Neuronal stem cell (in vitro differentiated cells): ENCODE data around the gene HSD11B2.

Experiments
- DNase-seq: peaks from one replicate; pipeline ENCODE4 v3.0.0-alpha.2; 2013; ENCODE audit warnings: low spot score
- H2AFZ ChIP-seq: one replicate; pipeline ENCODE4 v1.6.1; 2013; ENCODE audit warnings: mild to moderate bottlenecking, low read length, inconsistent platforms
- H2AK5ac ChIP-seq: 2 replicates; pipeline ENCODE4 v1.6.1; 2013; ENCODE audit warnings: low read depth, mild to moderate bottlenecking, inconsistent platforms, low read length, moderate library complexity, mixed read lengths
- H2BK120ac ChIP-seq: 2 replicates; pipeline ENCODE4 v1.6.1; 2013; ENCODE audit warnings: low read depth, mild to moderate bottlenecking, inconsistent platforms, low read length, moderate library complexity, mixed read lengths
- H2BK12ac ChIP-seq: one replicate; pipeline ENCODE4 v1.6.1; 2013; ENCODE audit warnings: low read length, inconsistent platforms
- H2BK15ac ChIP-seq: 2 replicates; pipeline ENCODE4 v1.6.1; 2013; ENCODE audit warnings: mild to moderate bottlenecking, low read length, inconsistent platforms, mixed read lengths
- H2BK5ac ChIP-seq: one replicate; pipeline ENCODE4 v1.6.1; 2013; ENCODE audit warnings: inconsistent platforms, mild to moderate bottlenecking, low read length, moderate library complexity
- H3K14ac ChIP-seq: one replicate; pipeline ENCODE4 v1.6.1; 2013; ENCODE audit warnings: low read length, inconsistent platforms
- H3K18ac ChIP-seq: 2 replicates; pipeline ENCODE4 v1.6.1; 2013; ENCODE audit warnings: low read length, inconsistent platforms
- H3K23ac ChIP-seq: 2 replicates; pipeline ENCODE4 v1.6.1; 2013; ENCODE audit warnings: low read depth, mild to moderate bottlenecking, mixed read lengths, low read length, inconsistent platforms; ENCODE audit not compliant: poor library complexity
- H3K27ac ChIP-seq: replicated peaks from 3 replicates; pipeline ENCODE4 v1.5.1; 2013; ENCODE audit warnings: low read length, inconsistent platforms
- H3K27me3 ChIP-seq, 3 experiments: 2 replicates each; pipeline ENCODE4 v1.6.1; 2013; ENCODE audit warnings: low read length in 3 of 3, mild to moderate bottlenecking in 2 of 3, inconsistent platforms in 1 of 3, low read depth in 1 of 3, mixed read lengths in 1 of 3, moderate library complexity in 1 of 3; ENCODE audit not compliant: control insufficient read depth in 3 of 3, insufficient read depth in 3 of 3
- H3K36me3 ChIP-seq, 2 donors: replicated peaks in 1 of 2; 2 replicates each; pipeline ENCODE4 v1.6.1; 2013; ENCODE audit warnings: low read length in 2 of 2; ENCODE audit not compliant: control insufficient read depth in 2 of 2, insufficient read depth in 2 of 2
- H3K4ac ChIP-seq: 2 replicates; pipeline ENCODE4 v1.6.1; 2013; ENCODE audit warnings: inconsistent platforms, mild to moderate bottlenecking, low read length, moderate library complexity
- H3K4me1 ChIP-seq, 2 donors: 1 replicate in 1 of 2; 2 replicates in 1 of 2; pipeline ENCODE4 v1.6.1; 2013; ENCODE audit warnings: low read length in 2 of 2, low read depth in 1 of 2; ENCODE audit not compliant: control insufficient read depth in 2 of 2, insufficient read depth in 1 of 2
- H3K4me2 ChIP-seq: one replicate; pipeline ENCODE4 v1.6.1; 2013; ENCODE audit warnings: mild to moderate bottlenecking, low read length, inconsistent platforms; ENCODE audit not compliant: insufficient read depth, poor library complexity, severe bottlenecking
- H3K4me3 ChIP-seq, 2 donors: 2 replicates each; pipeline ENCODE4 v1.5.1; 2013; ENCODE audit warnings: low read length in 2 of 2, mild to moderate bottlenecking in 2 of 2, inconsistent platforms in 1 of 2, moderate library complexity in 1 of 2
- H3K79me1 ChIP-seq: one replicate; pipeline ENCODE4 v1.6.1; 2013; ENCODE audit warnings: low read depth, mild to moderate bottlenecking, inconsistent platforms, low read length, moderate library complexity
- H3K9ac ChIP-seq: one replicate; pipeline ENCODE4 v1.6.1; 2013; ENCODE audit warnings: mild to moderate bottlenecking, low read depth, low read length, inconsistent platforms; ENCODE audit not compliant: poor library complexity
- H3K9me3 ChIP-seq, 2 donors: replicated peaks in 1 of 2; 2 replicates each; pipeline versions ENCODE3 to v1.6.1; 2013; ENCODE audit warnings: low read length in 2 of 2, mild to moderate bottlenecking in 2 of 2, inconsistent platforms in 1 of 2, low read depth in 1 of 2, mixed read lengths in 1 of 2, moderate library complexity in 1 of 2; ENCODE audit not compliant: control insufficient read depth in 2 of 2, insufficient read depth in 1 of 2
- H4K8ac ChIP-seq: one replicate; pipeline ENCODE4 v1.6.1; 2013; ENCODE audit warnings: low read depth, mild to moderate bottlenecking, inconsistent platforms, low read length, moderate library complexity
- H4K91ac ChIP-seq: one replicate; pipeline ENCODE4 v1.6.1; 2013; ENCODE audit warnings: low read length, low read depth, mild to moderate bottlenecking, inconsistent platforms; ENCODE audit not compliant: poor library complexity
- WGBS, 2 donors: extraction: QIAGEN DNeasy Blood & Tissue Kit; methylation state at CpG; one replicate each; pipeline ENCODE4 v1.1.7; 2013; ENCODE audit warnings: missing lambda C conversion rate in 2 of 2, mixed read lengths in 1 of 2; ENCODE audit not compliant: insufficient read length in 2 of 2, insufficient replicate concordance in 1 of 2; ENCODE audit errors: extremely low coverage in 2 of 2; 5-methylcytosine and 5-hydroxymethylcytosine counted together

HSD11B2 gene

DNA sequence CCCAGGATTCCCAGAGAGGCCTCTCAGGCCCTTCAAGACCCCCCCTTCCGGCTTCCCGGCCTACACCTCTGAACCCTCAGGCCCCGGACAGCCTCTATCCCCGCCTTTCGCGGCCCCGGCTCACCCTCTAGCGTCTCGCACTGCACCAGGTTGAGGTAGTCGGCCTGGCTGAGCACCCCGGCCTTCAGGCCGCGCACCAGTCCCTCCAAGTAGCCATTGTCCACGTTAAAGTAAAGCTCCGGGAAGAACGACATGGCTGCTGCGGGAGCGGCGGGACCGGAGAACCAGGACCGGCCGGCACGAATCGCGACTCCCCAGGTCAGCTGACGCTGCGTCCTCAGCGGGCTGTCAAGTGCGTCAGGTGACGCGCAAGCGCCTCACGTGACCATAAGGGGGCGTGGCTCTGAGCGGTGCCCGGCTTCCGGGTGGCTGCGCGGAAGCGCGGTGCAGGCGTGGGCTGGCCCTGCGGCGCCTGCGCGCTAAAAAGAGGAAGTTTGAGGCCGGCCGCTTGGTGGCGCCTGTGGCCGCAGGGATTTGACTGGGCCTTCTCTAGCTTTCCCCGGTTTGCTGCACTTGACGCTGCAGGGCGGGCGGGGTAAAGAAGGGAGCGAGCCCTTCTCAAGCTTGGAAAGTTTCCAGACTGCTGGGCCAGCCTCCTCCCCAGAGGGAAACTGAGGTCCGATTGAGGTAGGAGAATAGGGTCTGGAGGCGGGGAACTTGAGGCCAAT, 50.1 kb downstream of the HSD11B2 start, which contains the start of gene ATP6V0D1:
TSS of gene ATP6V0D1 (minus strand) at position 325 of the 728 bp plus-strand sequence. CDS start at position 254, 71 bp downstream.
- Histone ChIP-seq H3K9ac (peak within 1 kb of the TSS; percentile 85), H2AFZ (peak within 1 kb of the TSS; percentile 92), H3K4me3 (peak within 1 kb of the TSS; percentile 67 to 98), H3K27me3 (no peaks in the 10 kb centered on the region), H4K91ac (no peak within 1 kb of the TSS), H3K18ac (peak within 1 kb of the TSS; percentile 35), H3K4me1 (peaks cover 3 to 14% of the 10 kb centered on the region in 2 donors), H4K8ac (peak within 1 kb of the TSS; percentile 52), H2AK5ac (no peak within 1 kb of the TSS), H3K27ac (no peak within 1 kb of the TSS), H2BK120ac (no peak within 1 kb of the TSS), H3K4me2 (peak within 1 kb of the TSS; percentile 68), H2BK12ac (no peak within 1 kb of the TSS), H2BK5ac (peak within 1 kb of the TSS; percentile 76), H3K23ac (peak within 1 kb of the TSS; percentile 8), H3K4ac (no peak within 1 kb of the TSS), H3K9me3 (no peaks in the 10 kb centered on the region), H3K14ac (no peak within 1 kb of the TSS), H2BK15ac (no peak within 1 kb of the TSS), H3K36me3 (peaks cover 0 to 16% of the 10 kb centered on the region in 2 donors), H3K79me1 (no peaks in the 10 kb centered on the region)
- WGBS, 2 donors: no CpG with 5 or more reads among the region's 57 CpGs
- peak; percentile 98 for DNase-seq

DNA sequence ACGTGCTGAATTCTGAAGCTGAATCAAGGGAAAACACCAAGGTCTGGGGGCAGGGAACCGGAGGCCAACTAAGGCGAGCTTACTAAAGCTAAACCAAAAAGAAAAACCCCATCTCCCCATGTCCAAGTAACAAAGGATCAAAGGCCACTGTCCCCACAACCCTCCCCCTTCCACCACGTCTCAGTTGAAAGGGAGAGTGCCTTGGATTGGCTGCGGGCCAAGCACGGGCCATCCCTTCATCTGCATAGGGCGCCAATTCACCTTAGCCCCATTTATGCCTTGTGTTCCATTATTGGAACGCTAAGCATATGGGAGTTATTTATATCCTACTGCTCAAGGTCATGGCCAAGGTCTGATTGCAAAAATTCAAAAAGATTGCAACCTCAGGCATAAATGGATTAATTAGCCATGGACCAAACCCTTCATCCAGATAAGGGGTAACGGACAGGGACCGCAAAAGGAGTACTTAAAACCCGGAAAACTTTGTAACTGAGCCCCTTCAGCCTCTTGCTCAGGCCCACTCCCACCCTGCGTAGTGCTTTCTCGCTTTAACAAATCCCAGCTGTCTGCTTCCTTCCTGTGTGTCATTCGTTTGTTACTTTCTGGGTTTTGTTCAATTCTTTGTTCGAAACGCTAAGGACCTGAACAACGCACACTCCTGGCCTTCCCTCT, 50.8 kb downstream of the HSD11B2 start:
- Histone ChIP-seq H2BK120ac (no peak overlapping the region), H3K4me1 (peaks cover 3 to 14% of the 10 kb centered on the region in 2 donors), H3K4ac (no peak overlapping the region), H3K23ac (no peak overlapping the region), H3K9ac (no peak overlapping the region), H3K79me1 (no peaks in the 10 kb centered on the region), H2BK5ac (no peak overlapping the region), H2BK12ac (no peak overlapping the region), H3K4me3 (peak overlapping the region; percentile 49 to 67), H3K36me3 (peaks cover 0 to 16% of the 10 kb centered on the region in 2 donors), H4K8ac (peak overlapping the region; percentile 52), H2BK15ac (no peak overlapping the region), H2AK5ac (no peak overlapping the region), H3K27me3 (no peaks in the 10 kb centered on the region), H2AFZ (peak overlapping the region; percentile 82), H3K27ac (no peak overlapping the region), H3K4me2 (peak overlapping the region; percentile 51), H3K9me3 (no peaks in the 10 kb centered on the region), H3K18ac (no peak overlapping the region), H4K91ac (no peak overlapping the region), H3K14ac (no peak overlapping the region)
- WGBS, 2 donors: no CpG with 5 or more reads among the region's 17 CpGs
- DNase-seq: no peak

- Histone ChIP-seq H2AFZ (peak overlapping the region; percentile 82), H3K36me3 (peaks cover 0 to 16% of the 10 kb centered on the region in 2 donors), H3K9ac (no peak overlapping the region), H3K79me1 (no peaks in the 10 kb centered on the region), H3K27ac (no peak overlapping the region), H2BK12ac (no peak overlapping the region), H4K8ac (no peak overlapping the region), H3K4me2 (no peak overlapping the region), H3K23ac (no peak overlapping the region), H3K4me3 (peak overlapping the region in 1 of 2 donors; percentile 67), H2BK5ac (no peak overlapping the region), H3K27me3 (no peaks in the 10 kb centered on the region), H3K14ac (no peak overlapping the region), H2AK5ac (no peak overlapping the region), H3K4me1 (peaks cover 3 to 14% of the 10 kb centered on the region in 2 donors), H2BK120ac (no peak overlapping the region), H3K18ac (no peak overlapping the region), H4K91ac (no peak overlapping the region), H3K9me3 (no peaks in the 10 kb centered on the region), H2BK15ac (no peak overlapping the region), H3K4ac (no peak overlapping the region)
- no CpG with 5 or more reads among the region's 25 CpGs for WGBS, 2 donors
- DNase-seq: no peak
These were observed 51.5 kb downstream of the HSD11B2 start for GRCh38 chr16:67482233-67482924.

DNA sequence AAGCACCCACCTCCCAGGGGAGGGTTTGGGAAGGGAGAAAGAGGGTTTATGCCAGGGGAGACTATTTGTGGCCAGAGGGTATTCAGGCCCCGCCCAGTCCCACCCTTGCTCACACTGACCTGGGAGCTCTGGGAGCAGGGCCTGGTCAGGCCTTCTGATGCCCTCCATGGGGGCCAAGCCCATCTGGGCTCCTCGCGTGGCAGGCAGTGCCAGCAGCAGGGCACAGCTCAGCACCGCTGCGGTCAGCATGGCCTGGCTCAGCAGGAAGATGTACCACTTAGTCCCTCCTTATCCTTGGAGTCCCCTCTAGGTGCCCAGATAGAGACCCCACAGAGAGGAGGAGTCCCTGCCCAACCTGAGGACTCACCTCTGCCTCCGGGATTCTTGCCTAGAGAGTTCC, 52.2 kb downstream of the HSD11B2 start, which contains the start of gene AGRP:
TSS of gene AGRP (minus strand) at position 398 of the 400 bp plus-strand sequence. CDS start at position 249, 149 bp downstream.
- no peak within 1 kb of the TSS for H2AFZ ChIP-seq
- H3K4ac ChIP-seq: no peak within 1 kb of the TSS
- H2BK15ac ChIP-seq: peak within 1 kb of the TSS; percentile 69
- H3K18ac ChIP-seq: no peak within 1 kb of the TSS
- WGBS, 2 donors: no CpG with 5 or more reads among the region's 6 CpGs
- no peaks in the 10 kb centered on the region for H3K9me3 ChIP-seq
- H2BK5ac ChIP-seq: no peak within 1 kb of the TSS
- H3K79me1 ChIP-seq: no peaks in the 10 kb centered on the region
- peak within 1 kb of the TSS in 1 of 2 donors; percentile 67 for H3K4me3 ChIP-seq
- no peaks in the 10 kb centered on the region for H3K27me3 ChIP-seq
- H3K14ac ChIP-seq: no peak within 1 kb of the TSS
- no peak within 1 kb of the TSS for H3K9ac ChIP-seq
- H4K8ac ChIP-seq: no peak within 1 kb of the TSS
- H3K23ac ChIP-seq: no peak within 1 kb of the TSS
- H3K27ac ChIP-seq: no peak within 1 kb of the TSS
- H3K36me3 ChIP-seq: peaks cover 0 to 16% of the 10 kb centered on the region in 2 donors
- no peak within 1 kb of the TSS for H2BK12ac ChIP-seq
- peaks cover 3 to 14% of the 10 kb centered on the region in 2 donors for H3K4me1 ChIP-seq
- no peak within 1 kb of the TSS for H2BK120ac ChIP-seq
- peak within 1 kb of the TSS; percentile 30 for H2AK5ac ChIP-seq
- no peak within 1 kb of the TSS for H3K4me2 ChIP-seq
- DNase-seq: no peak
- H4K91ac ChIP-seq: no peak within 1 kb of the TSS
